ENCODE measurements around the gene WBP2NL. TPM values are rescaled to one million over a fixed set of nuclear protein-coding genes. Genes with fewer than 3 reads are reported as not detected.

Gene WBP2NL
- polyA plus RNA-seq, 1 donor from 2014 or later, result not detected

- Histone ChIP-seq H3K4me3 (ENCODE audit: low read length) (no peak overlapping the region), H3K4me2 (ENCODE audit: low read length) (no peak overlapping the region), H3K9ac (ENCODE audit: low read length) (no peak overlapping the region), H3K79me2 (replicated peaks; ENCODE audit: insufficient read depth, low read length) (no peaks in the 10 kb centered on the region), H3K27ac (ENCODE audit: low read length) (no peak overlapping the region), H3K9me3 (ENCODE audit: low read length) (no peaks in the 10 kb centered on the region), H3F3A (ENCODE audit: insufficient read depth, low read length, poor library complexity, severe bottlenecking) (no peaks in the 10 kb centered on the region), H3K27me3 (ENCODE audit: insufficient read depth, low read depth, low read length) (no peaks in the 10 kb centered on the region), H3K36me3 (ENCODE audit: insufficient read depth, low read length) (peaks cover 6% of the 10 kb centered on the region), H2AFZ (ENCODE audit: low read depth, low read length) (no peak overlapping the region), H3K9me2 (ENCODE audit: insufficient read depth, low read length) (no peaks in the 10 kb centered on the region), H4K20me1 (ENCODE audit: insufficient read depth) (no peaks in the 10 kb centered on the region)
- TF ChIP-seq POLR2AphosphoS5 (IDR thresholded peaks at IDR 0.05) (no peak), SMC3 (conservative IDR thresholded peaks at IDR 0.05; ENCODE audit: poor library complexity) (no peak), TAF1 (IDR thresholded peaks at IDR 0.05; ENCODE audit: low read depth) (no peak), MXI1 (conservative IDR thresholded peaks at IDR 0.05; ENCODE audit: poor library complexity, severe bottlenecking) (no peak), EP300 (conservative IDR thresholded peaks at IDR 0.05; ENCODE audit: poor library complexity, severe bottlenecking) (no peak)
Observed at GRCh38 chr22:41991111-41991510, 7.5 kb upstream of the WBP2NL start.

- no peaks in the 10 kb centered on the region for H4K20me1 ChIP-seq (ENCODE audit: insufficient read depth)
- H3K4me2 ChIP-seq (ENCODE audit: low read length), result no peak overlapping the region
- H3K27me3 ChIP-seq (ENCODE audit: insufficient read depth, low read depth, low read length), result no peaks in the 10 kb centered on the region
- H3K9me3 ChIP-seq (ENCODE audit: low read length), result no peaks in the 10 kb centered on the region
- no peak overlapping the region for H3K9ac ChIP-seq (ENCODE audit: low read length)
- no peak overlapping the region for H3K27ac ChIP-seq (ENCODE audit: low read length)
- H2AFZ ChIP-seq (ENCODE audit: low read depth, low read length), result no peak overlapping the region
- H3K9me2 ChIP-seq (ENCODE audit: insufficient read depth, low read length), result no peaks in the 10 kb centered on the region
- peaks cover 6% of the 10 kb centered on the region for H3K36me3 ChIP-seq (ENCODE audit: insufficient read depth, low read length)
- H3F3A ChIP-seq (ENCODE audit: insufficient read depth, low read length, poor library complexity, severe bottlenecking), result no peaks in the 10 kb centered on the region
- H3K79me2 ChIP-seq (replicated peaks; ENCODE audit: insufficient read depth, low read length), result no peaks in the 10 kb centered on the region
- TF ChIP-seq POLR2AphosphoS5 (IDR thresholded peaks at IDR 0.05) (no peak), REST (IDR thresholded peaks at IDR 0.05; ENCODE audit: borderline replicate concordance) (no peak), EP300 (conservative IDR thresholded peaks at IDR 0.05; ENCODE audit: poor library complexity, severe bottlenecking) (no peak), MXI1 (conservative IDR thresholded peaks at IDR 0.05; ENCODE audit: poor library complexity, severe bottlenecking) (no peak), RAD21 (conservative IDR thresholded peaks at IDR 0.05) (no peak), SMC3 (conservative IDR thresholded peaks at IDR 0.05; ENCODE audit: poor library complexity) (no peak), TAF1 (IDR thresholded peaks at IDR 0.05; ENCODE audit: low read depth) (no peak), CTCF (IDR thresholded peaks at IDR 0.05; ENCODE audit: poor library complexity, severe bottlenecking) (no peak)
- H3K4me3 ChIP-seq (ENCODE audit: low read length), result no peak overlapping the region
Observed at GRCh38 chr22:41992496-41992895, 6.1 kb upstream of the WBP2NL start.

GRCh38 chr22:41995211-41995610 lies 3.4 kb upstream of the WBP2NL start:
- H3K9me3 ChIP-seq (ENCODE audit: low read length), result no peaks in the 10 kb centered on the region
- H4K20me1 ChIP-seq (ENCODE audit: insufficient read depth), result no peaks in the 10 kb centered on the region
- TF ChIP-seq EP300 (conservative IDR thresholded peaks at IDR 0.05; ENCODE audit: poor library complexity, severe bottlenecking) (no peak), SMC3 (conservative IDR thresholded peaks at IDR 0.05; ENCODE audit: poor library complexity) (no peak), TAF1 (IDR thresholded peaks at IDR 0.05; ENCODE audit: low read depth) (no peak), MXI1 (conservative IDR thresholded peaks at IDR 0.05; ENCODE audit: poor library complexity, severe bottlenecking) (no peak)
- no peak overlapping the region for H2AFZ ChIP-seq (ENCODE audit: low read depth, low read length)
- H3K79me2 ChIP-seq (replicated peaks; ENCODE audit: insufficient read depth, low read length), result no peaks in the 10 kb centered on the region
- no peaks in the 10 kb centered on the region for H3K9me2 ChIP-seq (ENCODE audit: insufficient read depth, low read length)
- H3K27ac ChIP-seq (ENCODE audit: low read length), result no peak overlapping the region
- H3K9ac ChIP-seq (ENCODE audit: low read length), result no peak overlapping the region
- peaks cover 6% of the 10 kb centered on the region for H3K36me3 ChIP-seq (ENCODE audit: insufficient read depth, low read length)
- no peaks in the 10 kb centered on the region for H3K27me3 ChIP-seq (ENCODE audit: insufficient read depth, low read depth, low read length)
- no peak overlapping the region for H3K4me2 ChIP-seq (ENCODE audit: low read length)
- no peak overlapping the region for H3K4me3 ChIP-seq (ENCODE audit: low read length)
- H3F3A ChIP-seq (ENCODE audit: insufficient read depth, low read length, poor library complexity, severe bottlenecking), result no peaks in the 10 kb centered on the region
